Sigmoid colon (tissue), 7 donors: ENCODE results near the gene ETV1. TPM values are rescaled to one million over a fixed set of nuclear protein-coding genes. Genes with fewer than 3 reads are reported as not detected.

Source experiments
- DNase-seq: peaks from one replicate; pipeline ENCODE4 v3.0.0-alpha.2; 2019
- H3K27ac ChIP-seq, 4 donors: fragments of 200-600 bp; sonication (generic); one replicate each; pipeline ENCODE4 v1.5.1; 2016 to 2019; ENCODE audit warnings: mild to moderate bottlenecking in 1 of 4
- H3K27me3 ChIP-seq, 3 donors: fragments of 200-600 bp; sonication (generic); one replicate each; pipeline ENCODE4 v1.5.1; 2019; ENCODE audit warnings: mild to moderate bottlenecking in 1 of 3
- H3K36me3 ChIP-seq, 4 donors: fragments of 200-600 bp; sonication (generic); one replicate each; pipeline ENCODE4 v1.5.1; 2016 to 2019
- H3K4me1 ChIP-seq, 4 donors: fragments of 200-600 bp; sonication (generic); one replicate each; pipeline ENCODE4 v1.5.1; 2017 to 2019
- H3K4me3 ChIP-seq, 4 donors: fragments of 200-600 bp; sonication (generic); one replicate each; pipeline ENCODE4 v1.5.1; 2017 to 2019; ENCODE audit warnings: mild to moderate bottlenecking in 2 of 4, moderate library complexity in 1 of 4
- H3K9me3 ChIP-seq, 4 donors: fragments of 200-600 bp in 3 of 4; sonication (generic) in 3 of 4; one replicate each; pipeline versions ENCODE4 v1.5.1 to v1.6.1; 2013 to 2019
- EP300 ChIP-seq, 4 donors: sonication (generic); formaldehyde crosslinking; IDR thresholded peaks; one replicate each; pipeline ENCODE4 v1.6.1; 2017; ENCODE audit warnings: antibody characterized with exemption in 4 of 4
- POLR2A ChIP-seq, 2 donors: fragments of 450-650 bp; IDR thresholded peaks; one replicate each; pipeline ENCODE4 v1.6.1; 2016; ENCODE audit warnings: antibody characterized with exemption in 2 of 2, mild to moderate bottlenecking in 2 of 2, moderate library complexity in 2 of 2
- POLR2AphosphoS5 ChIP-seq, 4 donors: sonication (generic); formaldehyde crosslinking; IDR thresholded peaks; one replicate each; pipeline ENCODE4 v1.6.1; 2017; ENCODE audit warnings: antibody characterized with exemption in 4 of 4
- WGBS, 2 donors: extraction: QIAGEN DNeasy Blood & Tissue Kit; methylation state at CpG; one replicate each; pipeline ENCODE4 v1.1.7; 2013; 5-methylcytosine and 5-hydroxymethylcytosine counted together
- intact Hi-C: fragments of 100-400 bp; cut with DNase I; formaldehyde crosslinking; loops from one replicate; pipeline ENCODE4 v1.15.1; 2023
- polyA plus RNA-seq, 3 donors: library from polyadenylated mRNA; stranded (reverse); fragments of 200-250 nt; gene quantifications; one replicate each; pipeline ENCODE4 v1.2.3, GENCODE V29; 2013
- total RNA-seq, 4 donors: library from RNA; depleted of rRNA; stranded (reverse); fragments of >200 nt; gene quantifications; one replicate each; pipeline ENCODE4 v1.1.0, GENCODE V29; 2016
- TF ChIP-seq, protein P1 (sequence below), 4 experiments: fragments of 450-650 bp in 3 of 4; fragments of 200-600 bp in 1 of 4; IDR thresholded peaks; one replicate each; pipeline ENCODE4 v1.5.1; 2016 to 2019; ENCODE audit warnings: antibody characterized with exemption in 4 of 4, mild to moderate bottlenecking in 3 of 4, moderate library complexity in 2 of 4
- donor health status: healthy with polysubstance abuse.
- donor health status: Bipolar disorder and iron deficiency.
- donor health status: healthy.

ETV1 gene
- total and polyA plus RNA-seq, 7 donors: 0.60 to 13.6 (median 6.5) TPM

DNA sequence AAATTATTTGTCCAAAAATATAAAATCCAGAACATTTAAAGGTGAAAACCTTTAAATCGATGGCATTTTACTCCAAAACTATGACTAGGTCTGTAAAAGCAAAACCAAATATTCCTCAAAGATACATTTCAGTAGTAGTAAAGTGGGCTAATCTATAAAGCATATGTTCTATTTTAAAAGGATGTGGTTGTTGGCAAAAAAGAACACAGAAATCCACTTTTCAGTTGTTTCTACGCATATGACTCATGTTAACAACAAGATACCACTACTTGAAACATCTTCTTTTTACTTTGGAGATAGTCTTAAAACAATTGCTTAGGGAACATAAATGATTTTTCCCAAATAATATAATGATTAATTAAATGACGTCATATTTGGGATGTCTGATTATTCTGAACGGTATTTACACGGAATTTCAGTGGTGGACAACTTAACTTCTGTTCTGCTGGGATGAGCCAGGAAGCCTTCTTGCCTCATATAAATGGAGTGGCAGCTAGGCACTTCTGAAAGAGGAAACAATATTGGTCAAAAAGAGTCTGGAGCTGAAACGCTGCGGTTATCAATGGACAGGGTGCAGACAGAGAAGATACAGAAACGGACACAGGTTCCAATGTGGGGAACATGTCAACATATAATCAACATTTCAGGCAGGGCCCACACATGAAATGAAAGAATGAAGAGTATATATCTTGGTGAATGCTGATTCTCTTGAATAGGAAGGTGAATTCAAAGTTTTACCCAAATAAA lies 78.5 kb downstream of the ETV1 start:
- WGBS, 2 donors: 63 to 73% methylated on average over 8 of the region's 8 CpGs
- TF ChIP-seq EP300 (IDR thresholded peaks at IDR 0.05) (no peak), POLR2A (IDR thresholded peaks at IDR 0.05) (no peak), POLR2AphosphoS5 (IDR thresholded peaks at IDR 0.05) (no peak)
- TF ChIP-seq, protein P1, sequence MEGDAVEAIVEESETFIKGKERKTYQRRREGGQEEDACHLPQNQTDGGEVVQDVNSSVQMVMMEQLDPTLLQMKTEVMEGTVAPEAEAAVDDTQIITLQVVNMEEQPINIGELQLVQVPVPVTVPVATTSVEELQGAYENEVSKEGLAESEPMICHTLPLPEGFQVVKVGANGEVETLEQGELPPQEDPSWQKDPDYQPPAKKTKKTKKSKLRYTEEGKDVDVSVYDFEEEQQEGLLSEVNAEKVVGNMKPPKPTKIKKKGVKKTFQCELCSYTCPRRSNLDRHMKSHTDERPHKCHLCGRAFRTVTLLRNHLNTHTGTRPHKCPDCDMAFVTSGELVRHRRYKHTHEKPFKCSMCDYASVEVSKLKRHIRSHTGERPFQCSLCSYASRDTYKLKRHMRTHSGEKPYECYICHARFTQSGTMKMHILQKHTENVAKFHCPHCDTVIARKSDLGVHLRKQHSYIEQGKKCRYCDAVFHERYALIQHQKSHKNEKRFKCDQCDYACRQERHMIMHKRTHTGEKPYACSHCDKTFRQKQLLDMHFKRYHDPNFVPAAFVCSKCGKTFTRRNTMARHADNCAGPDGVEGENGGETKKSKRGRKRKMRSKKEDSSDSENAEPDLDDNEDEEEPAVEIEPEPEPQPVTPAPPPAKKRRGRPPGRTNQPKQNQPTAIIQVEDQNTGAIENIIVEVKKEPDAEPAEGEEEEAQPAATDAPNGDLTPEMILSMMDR (IDR thresholded peaks at IDR 0.05): no peak
- Histone ChIP-seq H3K9me3 (no peaks in the 10 kb centered on the region), H3K36me3 (no peaks in the 10 kb centered on the region), H3K4me1 (no peaks in the 10 kb centered on the region), H3K27ac (no peak overlapping the region), H3K27me3 (no peaks in the 10 kb centered on the region), H3K4me3 (no peak overlapping the region)
- DNase-seq: no peak
- intact Hi-C loops: no loop called here

DNA sequence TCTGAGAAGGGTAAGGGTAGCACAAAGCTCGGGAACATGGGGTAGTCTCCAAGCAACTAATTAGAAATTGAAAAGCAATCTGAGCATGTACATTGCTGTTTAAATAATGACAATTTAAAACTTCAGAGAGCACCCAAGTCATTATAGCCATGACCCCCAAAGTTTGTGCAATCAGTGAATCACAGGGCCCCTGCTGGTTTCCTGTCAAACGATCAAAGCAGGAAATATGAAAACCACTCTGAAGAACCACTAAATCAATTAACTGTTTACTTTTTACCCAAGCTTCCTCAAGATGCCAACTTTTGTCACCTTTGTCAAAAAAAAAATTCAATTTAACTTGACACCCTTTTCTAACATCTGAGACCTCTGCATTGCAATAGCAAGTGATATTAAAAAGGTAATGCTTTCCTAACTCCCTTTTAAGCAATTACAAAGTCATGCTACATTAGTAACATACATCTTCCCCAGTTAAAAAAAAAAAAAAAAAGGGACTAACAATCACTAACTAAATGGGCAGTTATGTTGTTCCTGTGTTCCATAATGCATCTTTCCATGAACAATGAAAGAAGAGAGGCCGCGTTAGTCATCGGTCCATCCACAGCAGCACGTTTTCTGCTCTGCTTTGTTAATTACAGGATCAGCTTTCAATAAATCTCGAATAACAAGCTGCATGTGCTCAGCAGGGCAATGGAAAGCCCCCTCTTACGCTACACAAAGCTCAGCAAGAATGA lies 80.6 kb downstream of the ETV1 start:
- Histone ChIP-seq H3K27ac (no peak overlapping the region), H3K27me3 (no peaks in the 10 kb centered on the region), H3K4me1 (no peaks in the 10 kb centered on the region), H3K9me3 (no peaks in the 10 kb centered on the region), H3K36me3 (no peaks in the 10 kb centered on the region), H3K4me3 (no peak overlapping the region)
- intact Hi-C loops: no loop called here
- TF ChIP-seq POLR2AphosphoS5 (IDR thresholded peaks at IDR 0.05) (no peak), EP300 (IDR thresholded peaks at IDR 0.05) (no peak), POLR2A (IDR thresholded peaks at IDR 0.05) (no peak)
- TF ChIP-seq, protein P1 (IDR thresholded peaks at IDR 0.05): no peak
- WGBS, 2 donors: 64 to 73% methylated on average over 8 of the region's 8 CpGs
- no peak for DNase-seq

DNA sequence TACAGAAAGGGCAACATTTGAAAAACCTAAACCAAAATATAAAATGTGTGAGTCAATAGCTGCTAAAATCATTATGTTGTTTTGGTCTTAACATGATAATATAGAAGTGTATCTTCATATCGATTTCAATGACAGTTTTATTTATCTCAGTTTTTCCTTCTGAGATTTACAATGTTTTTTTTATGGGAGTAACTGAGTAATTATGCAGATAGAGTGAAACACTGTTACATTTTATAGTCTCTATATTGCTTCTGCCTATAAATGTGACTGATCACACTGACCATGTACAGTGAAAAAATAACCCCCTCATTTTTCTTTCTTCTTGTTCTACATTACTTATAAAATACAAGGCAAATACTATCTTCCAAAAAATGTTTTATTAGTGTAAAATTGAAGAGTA lies 81.6 kb downstream of the ETV1 start:
- DNase-seq: no peak
- Histone ChIP-seq H3K9me3 (no peaks in the 10 kb centered on the region), H3K36me3 (no peaks in the 10 kb centered on the region), H3K27me3 (no peaks in the 10 kb centered on the region), H3K4me3 (no peak overlapping the region), H3K27ac (no peak overlapping the region), H3K4me1 (no peaks in the 10 kb centered on the region)
- intact Hi-C loops: no loop called here
- 19 to 68% methylated on average over 1 of the region's 1 CpG for WGBS, 2 donors
- TF ChIP-seq POLR2AphosphoS5 (IDR thresholded peaks at IDR 0.05) (no peak), EP300 (IDR thresholded peaks at IDR 0.05) (no peak), POLR2A (IDR thresholded peaks at IDR 0.05) (no peak)
- TF ChIP-seq, protein P1 (IDR thresholded peaks at IDR 0.05): no peak

DNA sequence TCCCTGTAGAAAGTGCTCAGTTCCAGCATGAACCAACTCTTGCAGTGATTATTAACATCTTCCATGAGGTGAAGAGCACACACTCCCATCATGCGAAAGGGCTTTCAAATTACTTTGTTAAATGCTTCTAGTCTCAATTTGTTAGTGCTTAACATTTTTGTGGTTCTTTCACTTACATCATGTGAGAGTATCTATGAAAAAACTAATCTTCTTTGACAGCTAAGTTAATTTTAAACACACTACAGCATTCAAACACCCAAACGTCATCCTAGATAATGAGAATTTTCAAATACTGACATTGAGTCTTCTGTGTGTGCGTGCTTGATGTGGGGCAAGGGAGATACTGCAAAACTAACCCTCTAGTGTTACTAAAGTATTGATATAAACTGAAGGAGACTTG lies 84.8 kb downstream of the ETV1 start:
- intact Hi-C loops: no loop called here
- TF ChIP-seq EP300 (IDR thresholded peaks at IDR 0.05) (no peak), POLR2AphosphoS5 (IDR thresholded peaks at IDR 0.05) (no peak), POLR2A (IDR thresholded peaks at IDR 0.05) (no peak)
- TF ChIP-seq, protein P1 (IDR thresholded peaks at IDR 0.05): no peak
- WGBS, 2 donors: 83 to 87% methylated on average over 3 of the region's 3 CpGs
- no peaks in the 10 kb centered on the region for H3K9me3 ChIP-seq
- DNase-seq: no peak
- H3K27ac ChIP-seq: no peak overlapping the region
- H3K4me3 ChIP-seq: no peak overlapping the region
- H3K4me1 ChIP-seq: no peaks in the 10 kb centered on the region
- H3K36me3 ChIP-seq: no peaks in the 10 kb centered on the region
- H3K27me3 ChIP-seq: no peaks in the 10 kb centered on the region
